IMR-90 (cell line): ENCODE data around the gene ZDHHC14. TPM values are rescaled to one million over a fixed set of nuclear protein-coding genes. Genes with fewer than 3 reads are reported as not detected.

Source experiments
- ATAC-seq: fragments of 200-7000 bp; cut with Tn5 transposase; 2 replicates; pipeline ENCODE4 v1.9.1; 2020; ENCODE audit warnings: low read depth, mild to moderate bottlenecking, moderate library complexity
- BruUV-seq: library from RNA; stranded (reverse); fragments of 400-500 nt; replicated peaks from 2 replicates; lab custom pipeline; 2021; lab: Mats Ljungman, UMichigan
- CTCF ChIA-PET: fragments of 300-600 bp; formaldehyde crosslinking; extraction: SDS; loops from one replicate; lab custom pipeline; 2021; ENCODE audit warnings: antibody characterized with exemption; lab: Yijun Ruan, JAX
- POLR2A ChIA-PET: fragments of 300-600 bp; sonication (Branson Sonifier 250); formaldehyde crosslinking; loops from one replicate; lab custom pipeline; 2022; ENCODE audit warnings: antibody characterized with exemption; ENCODE audit not compliant: unreplicated experiment; lab: Charles Lee
- DNase-seq: peaks from one replicate; pipeline ENCODE4 v3.0.0; 2013
- H2AFZ ChIP-seq: replicated peaks from 2 replicates; pipeline ENCODE3; 2013; ENCODE audit warnings: low read length, mild to moderate bottlenecking; ENCODE audit not compliant: poor library complexity
- H2AK5ac ChIP-seq: 2 replicates; pipeline ENCODE4 v1.6.1; 2013; ENCODE audit warnings: low read depth, low read length, inconsistent platforms
- H2AK9ac ChIP-seq: replicated peaks from 2 replicates; pipeline ENCODE3; 2013; ENCODE audit warnings: mild to moderate bottlenecking, low read depth, low read length, moderate library complexity; ENCODE audit not compliant: poor library complexity
- H2BK120ac ChIP-seq: 2 replicates; pipeline ENCODE4 v1.6.1; 2013; ENCODE audit warnings: low read depth, low read length, inconsistent platforms
- H2BK15ac ChIP-seq: 3 replicates; pipeline ENCODE4 v1.6.1; 2013; ENCODE audit warnings: low read depth, low read length, inconsistent platforms
- H2BK20ac ChIP-seq: 2 replicates; pipeline ENCODE4 v1.6.1; 2013; ENCODE audit warnings: low read depth, mild to moderate bottlenecking, inconsistent platforms, low read length, moderate library complexity
- H2BK5ac ChIP-seq: 2 replicates; pipeline ENCODE4 v1.6.1; 2013; ENCODE audit warnings: mild to moderate bottlenecking, low read depth, low read length, inconsistent platforms; ENCODE audit not compliant: poor library complexity, severe bottlenecking
- H3K14ac ChIP-seq: replicated peaks from 2 replicates; pipeline ENCODE4 v1.6.1; 2013; ENCODE audit warnings: low read depth, low read length, inconsistent platforms
- H3K18ac ChIP-seq: 2 replicates; pipeline ENCODE4 v1.6.1; 2013; ENCODE audit warnings: low read depth, low read length, control low read depth
- H3K23ac ChIP-seq: 2 replicates; pipeline ENCODE4 v1.6.1; 2013; ENCODE audit warnings: low read depth, low read length, inconsistent platforms
- H3K27ac ChIP-seq: 2 replicates; pipeline ENCODE4 v1.5.1; 2013; ENCODE audit warnings: mild to moderate bottlenecking, control low read depth, low read length; ENCODE audit not compliant: insufficient read depth
- H3K27me3 ChIP-seq: 2 replicates; pipeline ENCODE4 v1.6.1; 2013; ENCODE audit warnings: low read length; ENCODE audit not compliant: control insufficient read depth, insufficient read depth
- H3K36me3 ChIP-seq: 2 replicates; pipeline ENCODE4 v1.6.1; 2013; ENCODE audit warnings: low read length, mixed read lengths; ENCODE audit not compliant: control insufficient read depth, insufficient read depth
- H3K4ac ChIP-seq: 2 replicates; pipeline ENCODE4 v1.6.1; 2013; ENCODE audit warnings: low read depth, low read length, inconsistent platforms
- H3K4me1 ChIP-seq: 2 replicates; pipeline ENCODE4 v1.6.1; 2013; ENCODE audit warnings: low read length, mixed read lengths; ENCODE audit not compliant: control insufficient read depth, insufficient read depth
- H3K4me2 ChIP-seq: 2 replicates; pipeline ENCODE4 v1.6.1; 2013; ENCODE audit warnings: low read depth, mild to moderate bottlenecking, control low read depth, low read length, moderate library complexity
- H3K4me3 ChIP-seq: 2 replicates; pipeline ENCODE4 v1.5.1; 2013; ENCODE audit warnings: low read depth, mild to moderate bottlenecking, control low read depth, low read length, moderate library complexity; ENCODE audit not compliant: insufficient read depth
- H3K56ac ChIP-seq: 2 replicates; pipeline ENCODE4 v1.6.1; 2013; ENCODE audit warnings: low read length, inconsistent platforms; ENCODE audit not compliant: insufficient read depth; ENCODE audit errors: extremely low read depth
- H3K79me1 ChIP-seq, 2 experiments: 2 replicates each; pipeline ENCODE4 v1.6.1; 2013; ENCODE audit warnings: low read length in 2 of 2, inconsistent platforms in 1 of 2, low read depth in 1 of 2
- H3K9ac ChIP-seq: 2 replicates; pipeline ENCODE4 v1.6.1; 2013; ENCODE audit warnings: low read depth, low read length, control low read depth
- H3K9me1 ChIP-seq: 2 replicates; pipeline ENCODE4 v1.6.1; 2013; ENCODE audit warnings: low read length, inconsistent platforms; ENCODE audit not compliant: insufficient read depth
- H3K9me3 ChIP-seq: 2 replicates; pipeline ENCODE4 v1.6.1; 2013; ENCODE audit warnings: low read length; ENCODE audit not compliant: control insufficient read depth, insufficient read depth
- H4K20me1 ChIP-seq: 2 replicates; pipeline ENCODE4 v1.6.1; 2013; ENCODE audit warnings: low read length, inconsistent platforms; ENCODE audit not compliant: insufficient read depth
- H4K5ac ChIP-seq: 2 replicates; pipeline ENCODE4 v1.6.1; 2013; ENCODE audit warnings: mild to moderate bottlenecking, low read depth, low read length, control low read depth
- H4K8ac ChIP-seq, 2 experiments: 2 replicates each; pipeline ENCODE4 v1.6.1; 2013; ENCODE audit warnings: low read depth in 2 of 2, low read length in 2 of 2, control low read depth in 1 of 2, inconsistent platforms in 1 of 2
- H4K91ac ChIP-seq: 2 replicates; pipeline ENCODE4 v1.6.1; 2013; ENCODE audit warnings: low read depth, low read length, inconsistent platforms; ENCODE audit not compliant: insufficient read depth
- CEBPB ChIP-seq: IDR thresholded peaks from 2 replicates; pipeline ENCODE4 v1.6.1; 2012; ENCODE audit warnings: low read depth, low read length, improper control_type of control experiment
- CHD1 ChIP-seq: IDR thresholded peaks from 2 replicates; pipeline ENCODE4 v1.6.1; 2012; ENCODE audit warnings: low read depth, low read length, improper control_type of control experiment
- CTCF ChIP-seq: conservative IDR thresholded peaks from 2 replicates; pipeline ENCODE4 v1.5.1; 2012; ENCODE audit warnings: mild to moderate bottlenecking, low read depth, low read length, improper control_type of control experiment
- ELK1 ChIP-seq: fragments of 150-350 bp; IDR thresholded peaks from 2 replicates; pipeline ENCODE4 v1.6.1; 2016; ENCODE audit warnings: low read depth, mild to moderate bottlenecking, low read length, moderate library complexity, borderline replicate concordance
- FOS ChIP-seq: fragments of 150-350 bp; IDR thresholded peaks from 2 replicates; pipeline ENCODE4 v1.6.1; 2016; ENCODE audit warnings: low read depth, low read length
- MAFK ChIP-seq: IDR thresholded peaks from 2 replicates; pipeline ENCODE4 v1.6.1; 2012; ENCODE audit warnings: low read depth, low read length, improper control_type of control experiment
- MAZ ChIP-seq: IDR thresholded peaks from 2 replicates; pipeline ENCODE4 v1.6.1; 2012; ENCODE audit warnings: low read depth, mild to moderate bottlenecking, low read length, improper control_type of control experiment, moderate library complexity, borderline replicate concordance
- MXI1 ChIP-seq: IDR thresholded peaks from 2 replicates; pipeline ENCODE4 v1.6.1; 2012; ENCODE audit warnings: low read depth, mild to moderate bottlenecking, low read length, moderate library complexity, borderline replicate concordance
- NFE2L2 ChIP-seq: fragments of 150-350 bp; IDR thresholded peaks from 2 replicates; pipeline ENCODE4 v1.6.1; 2016; ENCODE audit warnings: low read depth, mild to moderate bottlenecking, low read length
- POLR2A ChIP-seq: IDR thresholded peaks from 2 replicates; pipeline ENCODE4 v1.6.1; 2012; ENCODE audit warnings: mild to moderate bottlenecking, low read depth, low read length
- RAD21 ChIP-seq: IDR thresholded peaks from 2 replicates; pipeline ENCODE4 v1.6.1; 2012; ENCODE audit warnings: low read length, improper control_type of control experiment
- RCOR1 ChIP-seq: IDR thresholded peaks from 2 replicates; pipeline ENCODE4 v1.6.1; 2012; ENCODE audit warnings: mild to moderate bottlenecking, low read length, improper control_type of control experiment; ENCODE audit not compliant: insufficient replicate concordance
- RFX5 ChIP-seq: IDR thresholded peaks from 2 replicates; pipeline ENCODE4 v1.8.0; 2012; ENCODE audit warnings: low read depth, mild to moderate bottlenecking, low read length, moderate library complexity
- SMC3 ChIP-seq: fragments of 150-350 bp; IDR thresholded peaks from 2 replicates; pipeline ENCODE4 v1.6.1; 2016; ENCODE audit warnings: low read depth, mild to moderate bottlenecking, antibody characterized with exemption, low read length, moderate library complexity
- USF2 ChIP-seq: fragments of 150-350 bp; IDR thresholded peaks from 2 replicates; pipeline ENCODE4 v1.6.1; 2017; ENCODE audit warnings: mild to moderate bottlenecking, antibody characterized with exemption, low read length, low read depth
- WGBS, 2 experiments: methylation state at CpG; one replicate each; pipeline versions ENCODE4 v1.1.5 to v1.1.7; 2013; ENCODE audit warnings: missing lambda C conversion rate in 2 of 2; ENCODE audit not compliant: insufficient read length in 1 of 2; ENCODE audit errors: extremely low coverage in 2 of 2; 5-methylcytosine and 5-hydroxymethylcytosine counted together
- dilution Hi-C: fragments of 300-500 bp; cut with HindIII; formaldehyde crosslinking; loops from one replicate; pipeline ENCODE4 v1.14.3; 2018; ENCODE audit warnings: low sequenced_read_pairs; ENCODE audit not compliant: unreplicated experiment
- in situ Hi-C: fragments of 300-500 bp; cut with MboI; formaldehyde crosslinking; loops from 3 replicates; pipeline ENCODE4 v1.14.3; 2019; ENCODE audit warnings: low sequenced_read_pairs, inconsistent platforms, mixed read lengths
- intact Hi-C: fragments of 100-400 bp; cut with micrococcal nuclease; formaldehyde crosslinking; loops from 2 replicates; pipeline ENCODE4 v1.10.0; 2022
- polyA plus RNA-seq, 3 experiments: library from polyadenylated mRNA; depleted of rRNA; stranded (reverse); fragments of >200 nt; gene quantifications; 2 replicates each; pipeline ENCODE4 v1.2.3, GENCODE V29; 2012; ENCODE audit warnings: low replicate concordance in 1 of 3
- total RNA-seq: library from RNA; depleted of rRNA; stranded (reverse); fragments of >200 nt; gene quantifications from 2 replicates; pipeline ENCODE4 v1.2.3, GENCODE V29; 2012

The ZDHHC14 gene
- total and polyA plus RNA-seq, 2 of the 4 experiments (the other 2 are of a cell fraction): 0.90 to 2.0 TPM

- Histone ChIP-seq H3K36me3 (no peaks in the 10 kb centered on the region), H3K9me3 (no peaks in the 10 kb centered on the region), H3K9ac (no peak overlapping the region), H2AK9ac (no peak overlapping the region), H2BK120ac (no peak overlapping the region), H2BK15ac (no peak overlapping the region), H4K5ac (no peak overlapping the region), H3K27ac (no peak overlapping the region), H3K18ac (no peak overlapping the region), H2AK5ac (no peak overlapping the region), H3K14ac (no peak overlapping the region), H3K4ac (no peak overlapping the region), H4K91ac (no peak overlapping the region), H4K8ac (no peak overlapping the region), H3K4me3 (no peak overlapping the region), H2BK20ac (no peak overlapping the region), H3K27me3 (no peaks in the 10 kb centered on the region), H4K20me1 (no peaks in the 10 kb centered on the region), H3K4me1 (no peaks in the 10 kb centered on the region; the same call in 1 of the 2 replicates), H3K4me2 (no peak overlapping the region), H3K79me1 (no peaks in the 10 kb centered on the region), H3K56ac (no peak overlapping the region), H3K9me1 (no peaks in the 10 kb centered on the region), H2BK5ac (no peak overlapping the region), H3K23ac (no peak overlapping the region), H2AFZ (no peak overlapping the region)
- WGBS, 2 experiments: no CpG with 5 or more reads among the region's 3 CpGs
- TF ChIP-seq ELK1 (no peak), CHD1 (no peak), MAFK (no peak), RFX5 (no peak), NFE2L2 (no peak), SMC3 (no peak), FOS (no peak), POLR2A (no peak), USF2 (no peak), MXI1 (no peak), CEBPB (no peak), RAD21 (no peak), CTCF (no peak), RCOR1 (no peak), MAZ (no peak)
- intact Hi-C loops (no loop called here), dilution Hi-C loops (no loop called here), in situ Hi-C loops (no loop called here)
- DNase-seq (no peak), ATAC-seq (no peak)
- BruUV-seq: no TSS peak
- ChIA-PET POLR2A (no interaction called here), CTCF (no interaction called here)
Observed at GRCh38 chr6:157620944-157621343, 240.0 kb downstream of the ZDHHC14 start.
